ENCODE measurements around the gene ZNRF1.

Gene ZNRF1

GRCh38 chr16:74998481-74999218 lies at the start of gene ZNRF1:
TSS of gene ZNRF1 (plus strand) at chr16:74999024. CDS start at chr16:74999672, 648 bp downstream.
- peak; percentile 70 for TF ChIP-seq CTCF (IDR thresholded peaks at IDR 0.05; ENCODE audit: low read length, missing control alignments)
- H3K4me3 ChIP-seq (replicated peaks; ENCODE audit: low read depth, low read length), result peak within 1 kb of the TSS; percentile 70
- DNase-seq (ENCODE audit: low read depth), result peak; percentile 82

- H3K4me3 ChIP-seq (replicated peaks; ENCODE audit: low read depth, low read length), result no peak overlapping the region
- no peak for TF ChIP-seq CTCF (IDR thresholded peaks at IDR 0.05; ENCODE audit: low read length, missing control alignments)
- DNase-seq (ENCODE audit: low read depth), result no peak
Measured at GRCh38 chr16:74949309-74949708, 49.5 kb upstream of the ZNRF1 start.

DNA sequence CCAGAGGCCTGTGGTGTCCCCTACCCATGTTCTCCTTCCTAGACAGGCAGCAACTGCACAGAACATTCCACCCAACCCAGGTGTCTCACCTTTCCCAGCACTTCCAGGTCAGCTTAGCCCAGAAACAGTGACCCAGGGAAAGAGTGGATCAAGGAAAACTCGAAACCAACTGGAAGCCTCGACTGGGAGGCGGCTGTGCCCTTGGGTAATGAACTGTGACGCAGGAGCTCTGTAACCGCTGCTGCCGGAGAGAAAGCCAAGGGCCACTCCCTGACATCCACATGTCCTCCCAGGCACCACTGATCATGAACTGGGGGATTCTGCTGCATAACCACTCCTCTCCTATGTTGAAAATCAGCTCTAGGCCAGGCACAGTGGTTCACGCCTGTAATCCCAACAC lies 48.3 kb upstream of the ZNRF1 start:
- TF ChIP-seq CTCF (IDR thresholded peaks at IDR 0.05; ENCODE audit: low read length, missing control alignments), result no peak
- no peak for DNase-seq (ENCODE audit: low read depth)

GRCh38 chr16:74951206-74951605 lies 47.6 kb upstream of the ZNRF1 start:
- H3K4me3 ChIP-seq (replicated peaks; ENCODE audit: low read depth, low read length), result no peak overlapping the region
- TF ChIP-seq CTCF (IDR thresholded peaks at IDR 0.05; ENCODE audit: low read length, missing control alignments), result no peak
- no peak for DNase-seq (ENCODE audit: low read depth)

More for the DNA sequence above, 48.3 kb upstream of the ZNRF1 start:
- H3K4me3 ChIP-seq (replicated peaks; ENCODE audit: low read depth, low read length), result no peak overlapping the region

DNA sequence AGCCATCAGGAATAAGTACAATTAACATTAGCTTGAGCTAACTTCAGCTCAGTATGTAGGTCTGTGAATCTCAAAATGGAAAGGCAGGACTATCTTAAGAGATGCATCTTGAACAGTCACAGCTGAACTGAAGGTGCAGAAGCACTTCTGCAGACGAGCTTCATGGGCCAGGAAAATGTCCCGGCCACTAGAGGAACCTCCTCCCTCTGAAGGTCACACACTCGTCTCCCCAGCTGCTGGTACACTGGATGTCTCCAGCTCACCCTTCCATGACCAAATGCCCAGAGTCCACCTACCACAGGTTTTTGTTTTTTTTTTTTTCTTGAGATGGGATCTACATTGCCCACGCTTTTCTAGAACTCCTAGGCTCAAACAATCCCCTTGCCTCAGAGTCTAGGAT lies 47.1 kb upstream of the ZNRF1 start:
- DNase-seq (ENCODE audit: low read depth), result no peak
- H3K4me3 ChIP-seq (replicated peaks; ENCODE audit: low read depth, low read length), result no peak overlapping the region
- no peak for TF ChIP-seq CTCF (IDR thresholded peaks at IDR 0.05; ENCODE audit: low read length, missing control alignments)

GRCh38 chr16:74954763-74955162 lies 44.1 kb upstream of the ZNRF1 start:
- H3K4me3 ChIP-seq (replicated peaks; ENCODE audit: low read depth, low read length), result no peak overlapping the region
- no peak for TF ChIP-seq CTCF (IDR thresholded peaks at IDR 0.05; ENCODE audit: low read length, missing control alignments)
- DNase-seq (ENCODE audit: low read depth), result no peak

DNA sequence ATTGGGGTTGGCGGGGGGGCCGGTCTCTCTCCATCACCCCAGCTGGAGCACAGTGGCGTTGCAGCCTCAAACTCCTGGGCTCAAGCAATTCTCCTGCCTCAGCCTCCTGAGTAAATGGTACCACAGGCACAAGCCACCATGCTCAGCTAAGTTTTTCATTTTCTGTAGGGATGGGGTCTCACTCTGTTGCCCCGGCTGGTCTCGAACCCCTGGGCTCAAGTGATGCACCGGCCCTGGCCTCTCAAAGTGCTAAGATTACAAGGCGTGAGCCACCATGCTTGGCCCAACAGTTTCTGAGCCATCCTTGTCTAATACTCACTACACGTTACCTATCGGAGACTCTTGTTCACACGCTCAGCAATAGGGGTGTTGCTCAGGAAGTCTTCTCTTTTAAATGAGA lies 25.5 kb upstream of the ZNRF1 start:
- H3K4me3 ChIP-seq (replicated peaks; ENCODE audit: low read depth, low read length), result no peak overlapping the region
- DNase-seq (ENCODE audit: low read depth), result no peak
- no peak for TF ChIP-seq CTCF (IDR thresholded peaks at IDR 0.05; ENCODE audit: low read length, missing control alignments)
